GM19035 (cell line): ENCODE results near the gene CLNK.
A peak's percentile ranks its signal among the peaks of the same experiment; 100 is the strongest.

ENCODE experiments used
- ATAC-seq: cut with Tn5 transposase; IDR thresholded peaks from one replicate; pipeline ENCODE4 v1.9.1; 2021; ENCODE audit not compliant: unreplicated experiment

The CLNK gene

GRCh38 chr4:10460313-10461047, 224.1 kb downstream of the CLNK start:
- no peak for ATAC-seq

- ATAC-seq: no peak
Observed at GRCh38 chr4:10459305-10459704, 225.3 kb downstream of the CLNK start.

- no peak for ATAC-seq
Observed at GRCh38 chr4:10458177-10458576, 226.4 kb downstream of the CLNK start.

GRCh38 chr4:10457255-10457801, 227.2 kb downstream of the CLNK start, which contains the start of gene ZNF518B:
ZNF518B (minus strand) TSS chr4:10457426; CDS start chr4:10446328, 11,098 bp downstream.
- ATAC-seq: peak; percentile 70

GRCh38 chr4:10456595-10457254, 227.8 kb downstream of the CLNK start:
- peak; percentile 66 for ATAC-seq

GRCh38 chr4:10456260-10456594, 228.3 kb downstream of the CLNK start:
- no peak for ATAC-seq

- ATAC-seq: no peak
Observed at GRCh38 chr4:10455133-10455532, 229.4 kb downstream of the CLNK start.

GRCh38 chr4:10454726-10455125, 229.8 kb downstream of the CLNK start:
- no peak for ATAC-seq

GRCh38 chr4:10454121-10454520, 230.4 kb downstream of the CLNK start:
- no peak for ATAC-seq

- ATAC-seq: no peak
Observed at GRCh38 chr4:10448991-10449390, 235.6 kb downstream of the CLNK start.

GRCh38 chr4:10442976-10443375, 241.6 kb downstream of the CLNK start:
- ATAC-seq: no peak

- no peak for ATAC-seq
Observed at GRCh38 chr4:10441512-10441911, 243.1 kb downstream of the CLNK start.

GRCh38 chr4:10438924-10439323, 245.6 kb downstream of the CLNK start:
- no peak for ATAC-seq

GRCh38 chr4:10437735-10438134, 246.8 kb downstream of the CLNK start:
- no peak for ATAC-seq
